Keratinocyte (primary cell): Measurements from ENCODE around the gene NET1. TPM values are rescaled to one million over a fixed set of nuclear protein-coding genes. Genes with fewer than 3 reads are reported as not detected.
A peak's percentile ranks its signal among the peaks of the same experiment; 100 is the strongest.

ENCODE experiments used
- DNase-seq: peaks from one replicate; pipeline ENCODE4 v3.0.0-alpha.2; 2011; ENCODE audit warnings: low read depth, missing footprints, low spot score
- FAIRE-seq: peaks from 2 replicates; lab custom pipeline; 2011; peaks lifted over from hg19 to GRCh38; lab: Jason Lieb, UNC
- H2AFZ ChIP-seq: 2 replicates; pipeline ENCODE4 v1.6.0; 2012; ENCODE audit warnings: low read length, control low read depth, inconsistent platforms; ENCODE audit not compliant: control insufficient read depth
- H3K27ac ChIP-seq: 2 replicates; pipeline ENCODE4 v1.5.1; 2011; ENCODE audit warnings: low read length; ENCODE audit not compliant: control insufficient read depth, insufficient read depth
- H3K27me3 ChIP-seq: 3 replicates; pipeline ENCODE4 v1.6.0; 2011; ENCODE audit warnings: low read length; ENCODE audit not compliant: control insufficient read depth, insufficient read depth; ENCODE audit errors: extremely low read depth
- H3K36me3 ChIP-seq, 2 experiments: 2 replicates in 1 of 2; 3 replicates in 1 of 2; pipeline ENCODE4 v1.5.1; 2011; ENCODE audit warnings: low read length in 2 of 2, mild to moderate bottlenecking in 1 of 2; ENCODE audit not compliant: control insufficient read depth in 2 of 2, insufficient read depth in 2 of 2; ENCODE audit errors: extremely low read depth in 1 of 2
- H3K4me1 ChIP-seq: 3 replicates; pipeline ENCODE4 v1.5.1; 2011; ENCODE audit warnings: low read length; ENCODE audit not compliant: control insufficient read depth, insufficient read depth; ENCODE audit errors: extremely low read depth
- H3K4me2 ChIP-seq: 3 replicates; pipeline ENCODE4 v1.6.0; 2011; ENCODE audit warnings: low read depth, low read length; ENCODE audit not compliant: control insufficient read depth, insufficient read depth; ENCODE audit errors: extremely low read depth
- H3K4me3 ChIP-seq, 3 experiments: fragments of 200-600 bp in 1 of 3; sonication (generic) in 1 of 3; 2 replicates in 2 of 3; 3 replicates in 1 of 3; pipeline ENCODE4 v1.5.1; 2011 to 2016; ENCODE audit warnings: low read length in 3 of 3, mild to moderate bottlenecking in 3 of 3, control low read depth in 2 of 3, inconsistent platforms in 1 of 3, low read depth in 1 of 3, mixed read lengths in 1 of 3, mixed run types in 1 of 3, moderate library complexity in 1 of 3; ENCODE audit not compliant: control insufficient read depth in 2 of 3, insufficient read depth in 2 of 3; ENCODE audit errors: extremely low read depth in 1 of 3
- H3K79me2 ChIP-seq: 2 replicates; pipeline ENCODE4 v1.6.0; 2012; ENCODE audit warnings: low read length; ENCODE audit not compliant: control insufficient read depth, insufficient read depth
- H3K9ac ChIP-seq: 3 replicates; pipeline ENCODE4 v1.6.0; 2011; ENCODE audit warnings: low read length; ENCODE audit not compliant: control insufficient read depth, insufficient read depth; ENCODE audit errors: extremely low read depth
- H3K9me1 ChIP-seq: 3 replicates; pipeline ENCODE4 v1.6.0; 2011; ENCODE audit warnings: low read length; ENCODE audit not compliant: control insufficient read depth, insufficient read depth; ENCODE audit errors: extremely low read depth
- H3K9me3 ChIP-seq: 2 replicates; pipeline ENCODE4 v1.5.1; 2012; ENCODE audit warnings: low read depth, low read length; ENCODE audit not compliant: control insufficient read depth
- H4K20me1 ChIP-seq: 3 replicates; pipeline ENCODE4 v1.6.0; 2011; ENCODE audit warnings: low read length; ENCODE audit not compliant: control insufficient read depth, insufficient read depth; ENCODE audit errors: extremely low read depth
- CTCF ChIP-seq, 3 experiments: IDR thresholded peaks in 1 of 3; conservative IDR thresholded peaks in 1 of 3; optimal IDR thresholded peaks in 1 of 3; 2 replicates in 2 of 3; 3 replicates in 1 of 3; pipeline versions ENCODE3 to v1.5.1; 2011; ENCODE audit warnings: low read length in 3 of 3, mild to moderate bottlenecking in 3 of 3, moderate library complexity in 2 of 3, control low read depth in 1 of 3, inconsistent platforms in 1 of 3; ENCODE audit not compliant: insufficient read depth in 2 of 3; ENCODE audit errors: extremely low read depth in 1 of 3
- EZH2 ChIP-seq: IDR thresholded peaks from one replicate; pipeline ENCODE4 v1.6.1; 2012; ENCODE audit warnings: inconsistent platforms, mild to moderate bottlenecking, low read length, moderate library complexity
- dilution Hi-C: fragments of 300-500 bp; cut with MboI; formaldehyde crosslinking; loops from one replicate; pipeline ENCODE4 v1.7.0; 2020; ENCODE audit warnings: low sequenced_read_pairs; ENCODE audit not compliant: extremely low pct_ligation_motif_present
- polyA plus RNA-seq, 5 experiments: library from polyadenylated mRNA; depleted of rRNA in 3 of 5; stranded (reverse) in 3 of 5; stranded (forward) in 1 of 5; unstranded in 1 of 5; fragments of >200 nt; gene quantifications; 1 replicate in 1 of 5; 2 replicates in 3 of 5; 3 replicates in 1 of 5; pipeline versions ENCODE4 v1.2.1 to v1.2.3, GENCODE V29; 2011 to 2012; ENCODE audit warnings: missing spikeins in 2 of 5, low read depth in 1 of 5, low replicate concordance in 1 of 5

Gene NET1
- polyA plus RNA-seq, 1 donor (not counting 4 experiments of a cell fraction or from before 2014, with no cell fraction given) = 214 TPM

GRCh38 chr10:5482016-5482415, 69.7 kb downstream of the NET1 start:
- peaks cover 9% of the 10 kb centered on the region for H3K4me1 ChIP-seq

GRCh38 chr10:5484205-5484604, 71.8 kb downstream of the NET1 start:
- Histone ChIP-seq H2AFZ (no peak overlapping the region), H3K4me1 (peaks cover 25% of the 10 kb centered on the region), H3K36me3 (no peaks in the 10 kb centered on the region), H3K4me2 (peak overlapping the region; percentile 25), H3K27ac (peak overlapping the region; percentile 56), H3K9ac (no peak overlapping the region), H3K4me3 (no peak overlapping the region), H3K9me1 (no peaks in the 10 kb centered on the region), H3K27me3 (no peaks in the 10 kb centered on the region), H4K20me1 (no peaks in the 10 kb centered on the region), H3K9me3 (peaks cover 10% of the 10 kb centered on the region), H3K79me2 (no peaks in the 10 kb centered on the region)
- DNase-seq (peak; percentile 93), FAIRE-seq (peak; percentile 98)
- dilution Hi-C loops = no loop called here
- TF ChIP-seq EZH2 (no peak), CTCF (optimal IDR thresholded peaks at IDR 0.05 in 1 of 3, IDR thresholded peaks at IDR 0.05 in 1 of 3, conservative IDR thresholded peaks at IDR 0.05 in 1 of 3; ENCODE audit: extremely low read depth in 1 of 3, insufficient read depth in 2 of 3, low read length in 3 of 3) (no peak)

More at GRCh38 chr10:5482016-5482415, 69.7 kb downstream of the NET1 start:
- Histone ChIP-seq H3K27me3 (no peaks in the 10 kb centered on the region), H3K9ac (no peak overlapping the region), H2AFZ (no peak overlapping the region), H3K36me3 (no peaks in the 10 kb centered on the region), H3K27ac (no peak overlapping the region), H4K20me1 (no peaks in the 10 kb centered on the region), H3K4me3 (no peak overlapping the region), H3K4me2 (no peak overlapping the region), H3K79me2 (no peaks in the 10 kb centered on the region), H3K9me3 (peaks cover 10% of the 10 kb centered on the region), H3K9me1 (no peaks in the 10 kb centered on the region)
- TF ChIP-seq EZH2 = no peak
- TF ChIP-seq CTCF (optimal IDR thresholded peaks at IDR 0.05 in 1 of 3, IDR thresholded peaks at IDR 0.05 in 1 of 3, conservative IDR thresholded peaks at IDR 0.05 in 1 of 3; ENCODE audit: extremely low read depth in 1 of 3, insufficient read depth in 2 of 3, low read length in 3 of 3) = no peak
- no peak for DNase-seq
- no peak for FAIRE-seq
- dilution Hi-C loops = no loop called here
